NCI-H2081 (cell line): ENCODE data around the gene UBP1.
"Not testable (repeated sequence)": the region's sequence is repeated elsewhere in the genome, so short reads cannot be mapped to it uniquely, and the experiment has no call there.

Source experiments
- DNase-seq, 2 experiments: peaks; one replicate each; lab custom pipeline; 2025; lab: John Stamatoyannopoulos, UW

The UBP1 gene

DNA sequence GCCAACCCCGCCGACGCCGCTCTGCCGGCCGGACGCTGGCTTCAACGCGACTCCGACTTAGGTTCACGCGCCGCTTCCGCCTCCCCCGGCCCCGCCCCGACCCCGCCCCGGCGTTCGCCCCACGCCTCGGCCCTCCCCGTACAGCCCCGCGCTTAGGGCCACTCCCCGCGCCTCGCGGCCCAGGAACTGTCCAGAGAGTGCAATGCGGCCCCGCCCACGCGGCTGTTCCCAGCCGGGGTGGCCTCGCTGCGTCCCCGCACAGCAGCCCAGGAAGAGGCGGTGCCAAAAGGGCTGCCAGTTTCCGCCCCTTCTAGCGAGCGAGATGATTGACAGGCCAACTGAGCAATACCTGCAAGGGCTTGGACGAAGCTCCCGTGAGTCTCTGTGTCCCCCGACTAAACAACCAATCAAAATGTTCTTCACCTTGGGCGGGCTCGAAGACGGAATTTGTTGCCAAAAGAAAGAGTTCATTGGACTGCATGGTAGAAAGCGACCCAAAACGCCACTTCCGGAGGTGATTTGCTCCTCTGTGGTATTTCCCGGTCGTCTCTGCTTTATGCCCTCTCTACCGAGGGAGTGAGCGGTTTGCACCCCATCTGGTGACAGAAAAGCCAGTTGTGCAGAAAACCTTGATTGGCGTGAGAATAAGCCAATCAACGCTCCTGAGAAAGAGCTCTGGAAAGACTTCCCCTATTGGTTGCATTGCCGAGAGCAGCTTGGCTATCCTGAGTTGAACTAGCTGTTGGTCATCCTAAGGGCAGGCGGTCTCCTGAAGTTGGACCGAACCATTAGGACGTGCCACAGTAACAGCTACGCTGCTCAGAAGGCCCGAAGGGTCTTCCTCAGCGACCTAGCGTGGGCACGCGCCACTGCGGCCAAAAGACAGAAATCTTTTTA is at the start of gene UBP1:
TSS of gene UBP1 (minus strand) at position 78 of the 897 bp plus-strand sequence. CDS start 557 bp downstream, outside the sequence.
- peak; percentile 96 to 100 for DNase-seq

GRCh38 chr3:33488683-33489082 is 48.5 kb upstream of the UBP1 start:
- DNase-seq: no peak

DNA sequence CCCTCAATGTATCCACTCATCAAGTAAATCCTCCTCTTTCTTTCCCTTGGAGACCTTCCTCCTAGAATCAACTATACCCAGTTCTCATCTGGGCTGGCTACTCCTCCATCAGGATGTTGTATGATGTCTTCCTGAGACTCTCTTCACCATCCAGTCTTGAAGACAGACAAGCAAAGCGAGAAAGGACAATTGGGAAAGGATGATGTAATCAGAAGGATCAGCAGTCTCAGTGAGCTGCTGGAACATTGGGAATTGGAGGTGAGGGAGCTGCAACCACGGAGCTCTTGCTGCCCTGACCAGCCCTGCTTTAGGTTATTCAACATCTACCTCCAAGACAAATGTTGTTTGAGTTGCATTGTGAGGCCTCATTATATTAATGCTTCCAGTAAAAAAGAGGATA is 48.0 kb upstream of the UBP1 start:
- no peak for DNase-seq

GRCh38 chr3:33482111-33482521 is 41.9 kb upstream of the UBP1 start:
- DNase-seq: peak; percentile 4 to 15

DNA sequence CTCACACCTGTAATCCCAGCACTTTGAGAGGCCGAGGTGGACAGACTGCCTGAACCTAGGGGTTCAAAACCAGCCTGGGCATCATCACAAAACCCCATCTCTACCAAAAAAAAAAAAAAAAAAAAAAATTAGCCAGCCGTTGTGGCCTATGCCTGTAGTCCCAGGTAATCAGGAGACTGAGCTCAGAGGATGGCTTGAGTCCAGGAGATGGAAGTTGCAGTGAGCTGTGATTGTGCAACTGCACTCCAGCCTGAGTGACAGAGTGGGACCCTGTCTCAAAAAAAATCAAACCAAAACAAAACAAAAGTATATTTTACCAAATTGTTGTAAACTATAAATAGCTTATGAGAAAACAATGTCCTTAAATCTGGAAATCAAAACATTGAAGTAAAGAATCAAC is 34.7 kb upstream of the UBP1 start:
- DNase-seq: no peak

GRCh38 chr3:33473813-33474212 is 33.6 kb upstream of the UBP1 start:
- no peak for DNase-seq

- DNase-seq: no peak
These were observed 27.6 kb upstream of the UBP1 start for GRCh38 chr3:33467786-33468185.

GRCh38 chr3:33461097-33461496 is 20.9 kb upstream of the UBP1 start:
- no peak for DNase-seq

GRCh38 chr3:33459577-33459976 is 19.4 kb upstream of the UBP1 start:
- not testable (repeated sequence) for DNase-seq

DNA sequence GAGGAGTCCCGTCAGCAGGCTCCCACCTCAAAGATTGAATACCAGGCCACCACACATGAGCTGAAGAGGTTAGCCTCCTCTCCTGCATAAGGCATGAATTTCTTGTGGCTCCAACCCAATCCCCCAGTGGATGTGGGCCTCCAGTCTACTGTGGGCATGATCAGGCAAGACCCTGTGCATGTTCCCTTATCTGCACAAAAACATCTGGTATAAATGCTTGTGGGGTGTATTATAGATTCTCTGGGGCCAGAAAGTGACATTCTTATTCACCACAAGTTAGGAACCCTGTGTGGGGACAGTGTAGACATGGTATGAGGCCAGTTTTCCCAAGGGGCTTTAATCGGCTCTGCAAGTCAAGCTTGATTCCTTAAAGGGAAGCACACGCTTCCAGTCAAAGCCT is 18.2 kb upstream of the UBP1 start:
- no peak for DNase-seq

- DNase-seq: no peak
These were observed 16.6 kb upstream of the UBP1 start for GRCh38 chr3:33456756-33457155.

DNA sequence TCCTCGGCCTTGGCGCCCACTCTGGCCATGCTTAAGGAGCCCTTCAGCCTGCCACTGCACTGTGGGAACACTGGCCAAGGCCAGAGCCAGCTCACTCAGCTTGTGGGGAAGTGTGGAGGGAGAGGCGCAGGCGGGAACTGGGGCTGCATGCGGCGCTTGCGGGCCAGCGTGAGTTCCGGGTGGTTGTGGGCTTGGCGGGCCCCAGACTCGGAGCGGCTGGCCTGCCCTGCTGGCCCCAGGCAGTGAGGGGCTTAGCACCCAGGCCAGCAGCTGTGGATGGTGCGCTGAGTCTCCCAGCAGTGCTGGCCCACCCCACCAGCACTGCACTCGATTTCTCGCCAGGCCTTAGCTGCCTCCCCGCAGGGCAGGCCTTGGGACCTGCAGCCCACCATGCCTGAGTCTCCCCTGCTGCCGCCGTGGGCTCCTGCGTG is 13.1 kb upstream of the UBP1 start:
- no peak for DNase-seq

DNA sequence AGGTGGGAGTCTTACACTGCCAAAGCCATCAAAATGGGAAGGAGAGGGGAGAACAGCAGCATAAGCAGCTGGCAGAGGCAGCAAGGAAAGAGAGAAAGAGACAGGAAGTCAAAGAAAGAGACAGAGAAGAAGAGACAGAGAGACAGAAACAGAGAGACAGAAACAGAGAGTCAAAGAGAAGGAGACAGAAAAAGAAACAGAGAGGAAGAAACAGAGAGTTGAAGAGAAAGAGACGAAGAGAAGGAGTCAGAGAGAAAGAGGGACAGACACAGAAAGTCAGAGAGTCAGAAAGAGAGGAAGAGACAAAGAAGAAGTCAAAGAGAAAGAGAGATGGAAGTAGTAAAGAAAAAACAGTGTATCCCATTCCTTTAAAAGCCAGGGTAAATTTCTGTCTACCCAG is 11.8 kb upstream of the UBP1 start:
- DNase-seq: not testable (repeated sequence)

- no peak for DNase-seq
These were observed 7.8 kb upstream of the UBP1 start for GRCh38 chr3:33447958-33448357.

GRCh38 chr3:33447256-33447625 is 7.0 kb upstream of the UBP1 start:
- not testable (repeated sequence) for DNase-seq

DNA sequence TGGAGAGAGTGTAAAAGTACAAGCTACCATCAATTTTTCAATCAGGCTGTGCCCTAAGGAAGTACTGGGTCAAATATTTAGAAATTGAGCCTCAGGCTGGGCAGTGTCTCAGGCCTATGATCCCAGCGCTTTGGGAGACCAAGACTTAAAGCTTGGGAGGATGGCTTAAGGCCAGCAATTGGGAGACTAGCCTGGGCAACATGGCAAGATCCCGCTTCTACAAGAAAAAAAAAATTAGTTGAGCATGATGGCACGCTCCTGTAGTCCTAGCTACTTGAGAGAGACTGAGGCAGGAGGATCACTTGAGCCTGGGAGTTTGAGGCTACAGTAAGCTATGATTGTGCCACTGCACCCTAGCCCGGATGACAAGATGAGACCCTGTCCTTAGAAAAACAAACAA is 2.0 kb upstream of the UBP1 start:
- DNase-seq: no peak

DNA sequence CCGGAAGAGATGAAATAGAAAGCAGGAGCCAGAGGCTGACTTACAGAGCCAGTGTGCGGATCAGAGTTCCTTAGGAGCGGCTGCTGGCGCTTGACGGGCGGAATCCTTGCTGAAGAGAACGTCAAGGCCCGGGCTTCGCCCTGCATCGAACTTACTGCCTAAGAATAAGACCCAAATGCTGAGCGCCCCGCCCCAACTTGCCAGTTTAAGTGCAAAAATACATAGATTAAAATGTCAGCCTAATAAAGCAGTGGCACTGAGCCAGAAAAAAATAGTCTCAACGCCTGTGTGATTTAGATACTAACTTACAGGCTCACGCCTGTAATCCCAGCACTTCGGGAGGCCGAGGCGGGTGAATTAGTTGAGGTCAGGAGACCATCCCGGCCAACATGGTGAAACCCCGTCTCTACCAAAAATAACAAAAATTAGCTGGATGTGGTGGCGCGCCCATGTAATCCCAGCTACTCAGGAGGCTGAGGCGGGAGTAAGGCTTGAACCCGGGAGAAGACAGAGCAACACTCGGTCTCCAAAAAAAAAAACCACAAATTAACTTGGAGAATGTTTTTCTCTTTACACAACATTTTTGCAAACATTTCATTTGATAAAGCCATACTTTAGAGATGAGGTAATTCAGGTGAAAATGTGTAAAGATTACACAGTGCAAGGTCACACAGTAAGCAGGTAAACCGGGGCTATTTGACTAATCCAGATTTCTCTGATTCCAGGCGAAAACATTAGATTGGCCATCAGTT is 1.2 kb upstream of the UBP1 start:
- peak in 1 of 2 experiments; percentile 46 for DNase-seq

DNA sequence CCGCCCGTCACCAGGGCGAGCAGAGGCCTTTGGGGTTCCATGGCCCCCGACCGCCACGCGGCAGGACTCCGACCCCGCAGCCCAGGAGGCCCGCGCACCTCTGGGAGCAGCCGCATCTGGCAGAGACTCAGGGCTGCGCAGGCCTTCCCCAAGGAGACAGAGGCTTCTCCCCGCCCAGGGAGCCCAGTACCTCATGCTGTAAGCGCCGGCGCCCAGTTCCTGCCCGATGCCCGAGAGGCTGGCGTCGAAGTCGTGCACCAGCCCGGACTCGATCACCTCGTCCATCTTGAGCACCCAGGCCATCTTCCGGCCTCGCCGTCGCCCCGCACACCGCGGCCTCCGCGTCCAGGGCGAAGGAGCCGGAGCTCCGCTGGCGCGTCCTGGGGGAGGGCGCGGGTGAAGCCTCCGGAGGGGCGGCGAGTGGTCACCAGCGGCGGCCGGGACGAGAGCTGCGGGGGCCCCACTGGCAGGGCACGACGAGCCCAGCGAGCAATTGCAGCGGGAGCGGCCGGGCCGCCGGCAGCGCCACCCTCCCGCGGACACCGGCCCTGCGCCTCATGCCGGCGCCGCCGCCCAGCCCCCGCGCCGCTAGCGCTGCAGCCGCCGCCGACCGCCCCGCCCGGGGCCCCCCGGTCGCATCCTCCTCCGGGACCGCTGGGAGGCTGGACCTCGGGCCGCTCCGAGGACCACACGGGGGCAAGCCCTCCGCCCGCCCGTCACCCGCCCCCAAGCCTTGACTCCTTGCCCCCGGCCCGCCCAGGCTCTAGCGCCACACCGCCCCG is 468 bp downstream of the UBP1 start:
- peak; percentile 25 to 32 for DNase-seq

- no peak for DNase-seq
These were observed 1.2 kb downstream of the UBP1 start for GRCh38 chr3:33438881-33439545.

GRCh38 chr3:33438284-33438668 is 1.9 kb downstream of the UBP1 start:
- peak in 1 of 2 experiments; percentile 7 for DNase-seq

DNA sequence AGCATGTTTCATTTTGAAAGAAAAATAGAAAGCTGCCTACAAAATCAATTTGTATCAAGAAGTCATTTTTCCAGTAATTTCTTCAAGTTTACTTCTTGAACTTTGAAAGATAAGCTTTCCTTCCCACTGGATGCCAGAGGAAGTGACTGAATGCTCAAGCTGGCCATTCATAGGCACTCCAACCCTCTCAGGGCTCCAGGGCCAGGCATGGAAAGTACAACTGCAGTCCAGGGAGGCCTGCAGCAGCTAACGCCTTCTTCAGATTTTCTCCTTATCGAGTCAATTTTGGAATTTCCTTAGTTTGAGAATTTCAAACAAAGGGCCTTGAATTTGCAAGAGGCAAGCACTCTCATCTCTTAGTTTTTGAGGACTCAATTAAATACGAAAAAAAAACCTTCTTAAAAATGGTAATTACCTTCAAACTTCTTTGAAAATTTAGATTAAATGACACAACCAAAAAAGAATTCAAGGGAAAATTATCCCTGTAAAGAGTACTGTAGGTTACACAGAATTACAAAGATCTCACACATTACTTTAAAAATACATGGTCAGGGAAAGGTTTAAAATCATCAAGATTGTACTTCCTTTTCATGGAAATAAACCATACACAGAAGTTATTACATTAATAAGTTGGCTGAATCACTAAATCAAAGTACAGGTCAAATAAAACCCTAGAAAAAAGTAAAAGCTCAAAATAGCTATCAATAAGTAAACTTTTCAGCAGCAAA is 2.5 kb downstream of the UBP1 start:
- peak in 1 of 2 experiments; percentile 23 for DNase-seq
